Measurements from ENCODE around the gene APOBEC3F.
A peak's percentile ranks its signal among the peaks of the same experiment; 100 is the strongest.
"Not testable (repeated sequence)": the region's sequence is repeated elsewhere in the genome, so short reads cannot be mapped to it uniquely, and the experiment has no call there.

APOBEC3F gene

DNA sequence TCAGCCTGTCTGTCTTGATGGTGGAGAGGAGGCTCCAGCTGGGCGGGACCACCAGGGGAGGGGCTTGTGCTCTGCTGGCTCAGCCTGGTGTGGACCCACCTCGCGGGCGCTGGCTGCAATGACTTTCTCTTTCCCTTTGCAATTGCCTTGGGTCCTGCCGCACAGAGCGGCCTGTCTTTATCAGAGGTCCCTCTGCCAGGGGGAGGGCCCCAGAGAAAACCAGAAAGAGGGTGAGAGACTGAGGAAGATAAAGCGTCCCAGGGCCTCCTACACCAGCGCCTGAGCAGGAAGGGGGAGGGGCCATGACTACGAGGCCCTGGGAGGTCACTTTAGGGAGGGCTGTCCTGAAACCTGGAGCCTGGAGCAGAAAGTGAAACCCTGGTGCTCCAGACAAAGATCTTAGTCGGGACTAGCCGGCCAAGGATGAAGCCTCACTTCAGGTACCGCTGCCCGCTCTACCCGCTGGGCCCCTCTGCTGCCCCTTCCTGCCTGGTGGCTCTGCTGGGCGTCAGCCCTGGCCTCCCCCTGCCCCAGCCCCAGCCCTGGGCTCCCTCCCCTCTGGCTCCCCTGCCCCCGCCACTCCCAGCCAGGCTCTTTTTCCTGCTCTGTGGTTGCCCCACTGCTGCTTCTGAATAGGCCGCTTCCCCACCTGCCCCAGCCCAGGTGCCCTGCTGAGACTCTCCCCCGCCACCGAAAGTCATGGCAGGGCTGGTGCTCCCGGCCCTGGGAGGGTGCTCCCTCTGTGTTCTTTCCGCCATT is at the start of gene APOBEC3F:
Gene APOBEC3F (plus strand): TSS at position 327 of the 759 bp plus-strand sequence. CDS start 97 bp downstream, at position 424.
- H3K4me3 ChIP-seq (ENCODE audit: low read depth, low read length), result peak within 1 kb of the TSS; percentile 69

DNA sequence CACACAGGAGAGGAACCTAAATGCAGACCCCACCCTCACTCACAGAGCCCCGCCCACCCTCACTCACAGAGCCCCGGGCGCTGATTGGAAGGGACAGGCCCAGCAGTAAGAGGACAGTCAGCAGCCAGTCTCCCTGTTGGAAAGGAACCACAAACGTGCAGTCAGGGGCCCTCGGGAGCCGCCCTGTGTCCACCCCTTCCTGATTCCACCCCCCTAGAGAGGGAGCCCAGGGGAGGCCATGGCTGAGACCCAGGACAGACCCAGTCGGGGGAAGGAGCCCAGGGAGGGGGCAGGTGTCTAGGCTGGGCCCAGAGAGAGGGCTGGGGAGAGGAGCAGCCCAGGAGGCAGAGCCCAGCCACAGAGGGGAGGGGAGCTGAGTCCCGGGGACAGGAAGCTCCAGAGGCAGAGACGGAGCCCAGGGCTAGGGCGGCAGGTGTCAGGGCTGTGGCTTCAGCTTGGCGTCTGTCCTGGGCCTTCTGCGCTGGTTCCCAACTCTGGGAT is 47.7 kb upstream of the APOBEC3F start:
- not testable (repeated sequence) for H3K4me3 ChIP-seq (ENCODE audit: low read depth, low read length)

GRCh38 chr22:38996105-38996504 is 44.6 kb upstream of the APOBEC3F start:
- H3K4me3 ChIP-seq (ENCODE audit: low read depth, low read length), result no peak overlapping the region
- TF ChIP-seq, protein P1, sequence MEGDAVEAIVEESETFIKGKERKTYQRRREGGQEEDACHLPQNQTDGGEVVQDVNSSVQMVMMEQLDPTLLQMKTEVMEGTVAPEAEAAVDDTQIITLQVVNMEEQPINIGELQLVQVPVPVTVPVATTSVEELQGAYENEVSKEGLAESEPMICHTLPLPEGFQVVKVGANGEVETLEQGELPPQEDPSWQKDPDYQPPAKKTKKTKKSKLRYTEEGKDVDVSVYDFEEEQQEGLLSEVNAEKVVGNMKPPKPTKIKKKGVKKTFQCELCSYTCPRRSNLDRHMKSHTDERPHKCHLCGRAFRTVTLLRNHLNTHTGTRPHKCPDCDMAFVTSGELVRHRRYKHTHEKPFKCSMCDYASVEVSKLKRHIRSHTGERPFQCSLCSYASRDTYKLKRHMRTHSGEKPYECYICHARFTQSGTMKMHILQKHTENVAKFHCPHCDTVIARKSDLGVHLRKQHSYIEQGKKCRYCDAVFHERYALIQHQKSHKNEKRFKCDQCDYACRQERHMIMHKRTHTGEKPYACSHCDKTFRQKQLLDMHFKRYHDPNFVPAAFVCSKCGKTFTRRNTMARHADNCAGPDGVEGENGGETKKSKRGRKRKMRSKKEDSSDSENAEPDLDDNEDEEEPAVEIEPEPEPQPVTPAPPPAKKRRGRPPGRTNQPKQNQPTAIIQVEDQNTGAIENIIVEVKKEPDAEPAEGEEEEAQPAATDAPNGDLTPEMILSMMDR (IDR thresholded peaks at IDR 0.05; ENCODE audit: borderline replicate concordance, insufficient read depth, low read depth, low read length), result no peak

DNA sequence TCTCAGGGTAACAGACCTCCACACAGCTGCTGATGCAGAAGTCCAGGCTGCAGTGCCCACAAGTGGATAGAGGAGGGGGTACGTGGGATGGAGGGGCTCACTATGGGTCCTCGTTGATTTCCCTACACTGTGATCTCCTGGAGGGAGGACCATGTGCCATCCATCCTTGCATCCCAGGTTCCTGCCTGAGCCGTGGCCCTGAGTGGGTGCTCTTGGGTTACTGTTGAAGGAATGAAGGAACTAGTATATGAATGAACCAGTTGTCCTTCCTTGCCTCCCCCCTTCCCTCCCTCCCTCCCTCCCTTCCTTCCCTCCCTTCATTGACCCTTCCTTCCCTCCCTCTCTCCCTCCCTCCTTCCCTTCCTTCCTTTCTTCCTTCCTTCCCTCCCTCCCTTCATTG is 43.1 kb upstream of the APOBEC3F start:
- H3K4me3 ChIP-seq (ENCODE audit: low read depth, low read length), result no peak overlapping the region
- TF ChIP-seq, protein P1 (IDR thresholded peaks at IDR 0.05; ENCODE audit: borderline replicate concordance, insufficient read depth, low read depth, low read length), result no peak

DNA sequence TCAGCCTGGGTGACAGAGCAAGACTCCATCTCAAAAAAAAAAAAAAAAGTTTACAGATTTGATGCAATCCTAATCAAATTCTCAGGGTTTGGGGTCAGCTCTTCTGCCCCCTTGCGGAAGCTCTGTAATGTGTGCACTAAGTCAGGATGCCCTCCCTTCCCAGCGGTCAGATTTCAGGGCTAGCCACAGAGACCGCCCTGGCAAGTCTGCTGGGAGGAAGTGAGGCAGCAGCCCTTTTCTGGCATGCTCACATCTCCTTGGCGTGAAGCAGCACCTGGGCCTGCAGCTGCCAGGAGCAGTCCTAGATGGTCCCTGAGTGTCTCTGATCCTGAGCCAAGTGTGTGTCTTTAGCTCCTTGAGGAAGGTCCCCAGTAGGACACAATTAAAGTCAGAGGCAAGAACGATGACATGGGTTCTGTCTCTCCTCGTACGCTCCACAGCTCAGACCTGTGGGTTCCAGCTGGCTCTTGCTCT is 37.5 kb upstream of the APOBEC3F start:
- TF ChIP-seq, protein P1 (IDR thresholded peaks at IDR 0.05; ENCODE audit: borderline replicate concordance, insufficient read depth, low read depth, low read length), result peak; percentile 75
- no peak overlapping the region for H3K4me3 ChIP-seq (ENCODE audit: low read depth, low read length)

- TF ChIP-seq, protein P1 (IDR thresholded peaks at IDR 0.05; ENCODE audit: borderline replicate concordance, insufficient read depth, low read depth, low read length), result no peak
- H3K4me3 ChIP-seq (ENCODE audit: low read depth, low read length), result no peak overlapping the region
These were observed 33.5 kb upstream of the APOBEC3F start for GRCh38 chr22:39007177-39007576.

GRCh38 chr22:39008271-39008850 is 32.3 kb upstream of the APOBEC3F start:
- not testable (repeated sequence) for H3K4me3 ChIP-seq (ENCODE audit: low read depth, low read length)

DNA sequence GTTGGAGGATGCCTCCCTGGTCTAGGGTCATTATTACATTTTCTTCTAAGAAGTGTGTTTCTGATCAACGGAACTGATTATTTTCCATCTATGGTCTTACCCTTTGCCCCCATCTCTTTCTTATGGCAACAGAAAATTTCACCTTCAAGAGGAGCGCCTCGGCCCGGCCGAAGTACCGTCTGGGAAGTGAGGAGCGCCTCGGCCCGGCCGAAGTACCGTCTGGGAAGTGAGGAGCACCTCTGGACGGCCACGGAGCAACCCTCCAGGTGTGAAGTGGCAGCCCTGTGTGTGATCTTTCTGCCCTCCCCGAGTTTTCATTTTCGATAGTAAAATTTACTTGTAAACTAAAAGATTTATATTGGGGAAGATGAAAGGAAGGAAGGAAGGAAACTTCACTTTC is 29.7 kb upstream of the APOBEC3F start:
- no peak overlapping the region for H3K4me3 ChIP-seq (ENCODE audit: low read depth, low read length)
- TF ChIP-seq, protein P1 (IDR thresholded peaks at IDR 0.05; ENCODE audit: borderline replicate concordance, insufficient read depth, low read depth, low read length), result no peak

All from GM12875 (cell line).